Activated T-cell treated with anti-CD3 and anti-CD28 coated beads, Interleukin-2, amount 50 U/mL, for 72 hours (primary cell): Measurements from ENCODE around the gene LIPF. TPM values are rescaled to one million over a fixed set of nuclear protein-coding genes. Genes with fewer than 3 reads are reported as not detected.

Source experiments
- total RNA-seq, 2 donors: library from RNA; stranded (reverse); gene quantifications; one replicate each; pipeline ENCODE4 v1.2.3, GENCODE V29; 2022

The LIPF gene
- total RNA-seq, 2 donors from 2014 or later: not detected

Other genes with a start within 250 kb of the LIPF start
- gene RNLS, start 81.1 kb upstream of the LIPF start, total RNA-seq: 1 to 10 TPM; 2.6 to 6.2 TPM
- not detected for gene LIPJ, start 77.7 kb upstream of the LIPF start, total RNA-seq
- gene LIPK, start 41.8 kb downstream of the LIPF start, total RNA-seq: not detected
- gene LIPN, start 95.6 kb downstream of the LIPF start, total RNA-seq: not detected
- not detected for gene LIPM, start 138.3 kb downstream of the LIPF start, total RNA-seq
- under 1 TPM; 0.24 to 0.65 TPM for gene ANKRD22, start 187.4 kb downstream of the LIPF start, total RNA-seq
- gene STAMBPL1, start 215.8 kb downstream of the LIPF start, total RNA-seq: 10 to 100 TPM; 28.2 to 39.9 TPM